NOMO-1 treated with dmso at 0.1 percent for 144 hours (cell line): ENCODE results near the gene IFNW1.

Source experiments
- DNase-seq: peaks from one replicate; lab custom pipeline; 2025; ENCODE audit not compliant: unreplicated experiment; lab: John Stamatoyannopoulos, UW

Gene IFNW1

DNA sequence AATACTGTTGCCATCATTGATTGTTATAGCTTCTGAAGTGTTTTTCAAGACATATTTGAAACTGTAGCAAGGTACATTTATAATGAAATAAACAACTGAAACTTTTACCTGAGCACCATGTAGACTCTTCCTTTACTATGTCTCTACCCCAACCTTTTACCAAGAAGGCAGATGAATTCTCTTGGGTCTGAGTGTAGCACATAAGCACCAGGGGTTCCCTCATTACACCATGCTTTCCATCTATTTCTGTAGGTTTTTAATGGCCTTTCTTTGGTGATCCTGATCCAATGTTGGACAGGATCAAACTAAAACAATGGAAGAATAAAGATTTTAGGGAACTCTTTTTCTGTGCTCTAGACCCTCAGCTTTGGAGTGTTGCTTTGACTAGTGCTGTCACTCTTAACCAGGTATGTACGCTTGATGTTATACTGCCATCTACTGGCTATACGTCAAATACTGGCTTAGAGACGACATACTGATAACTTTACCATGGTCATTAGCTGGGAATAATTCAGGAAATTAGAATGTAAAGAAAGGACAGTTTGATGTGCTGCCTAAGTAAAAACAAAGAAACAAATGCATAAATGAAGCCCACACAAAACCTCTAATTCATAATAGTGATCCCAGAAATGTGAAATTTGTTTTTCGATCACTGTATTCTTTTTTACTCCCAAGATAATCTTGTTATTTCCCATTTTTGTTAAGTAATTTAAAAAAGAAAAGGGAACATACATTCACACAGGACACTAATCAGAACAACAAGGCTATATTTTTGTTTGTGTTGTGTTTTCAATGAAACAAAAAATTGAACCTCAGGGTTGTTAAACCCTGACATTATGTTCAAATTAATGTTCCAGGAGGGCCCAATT is 30.7 kb downstream of the IFNW1 start:
- DNase-seq, result no peak

GRCh38 chr9:21104787-21105186 is 36.8 kb downstream of the IFNW1 start:
- no peak for DNase-seq

- DNase-seq, result no peak
These were observed 39.3 kb downstream of the IFNW1 start for GRCh38 chr9:21102305-21102704.

DNA sequence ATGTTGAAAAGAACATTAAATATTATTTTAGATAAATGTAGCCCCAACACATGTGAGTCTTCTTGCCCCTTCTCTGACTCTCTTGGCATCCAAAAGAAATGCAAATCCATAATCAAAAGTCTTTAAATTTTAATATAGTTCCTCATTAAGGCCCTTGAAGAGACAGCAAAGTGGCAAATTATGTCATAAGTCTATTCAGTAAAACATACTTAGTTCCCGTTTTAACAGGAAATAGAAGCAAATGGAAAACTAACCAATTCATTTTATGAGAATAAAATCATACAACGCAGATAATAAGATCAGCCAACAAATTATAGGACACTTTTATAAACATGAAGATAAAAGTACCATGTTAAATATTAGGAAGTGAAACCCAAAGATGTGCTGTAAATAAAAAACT is 43.8 kb downstream of the IFNW1 start:
- DNase-seq, result no peak

DNA sequence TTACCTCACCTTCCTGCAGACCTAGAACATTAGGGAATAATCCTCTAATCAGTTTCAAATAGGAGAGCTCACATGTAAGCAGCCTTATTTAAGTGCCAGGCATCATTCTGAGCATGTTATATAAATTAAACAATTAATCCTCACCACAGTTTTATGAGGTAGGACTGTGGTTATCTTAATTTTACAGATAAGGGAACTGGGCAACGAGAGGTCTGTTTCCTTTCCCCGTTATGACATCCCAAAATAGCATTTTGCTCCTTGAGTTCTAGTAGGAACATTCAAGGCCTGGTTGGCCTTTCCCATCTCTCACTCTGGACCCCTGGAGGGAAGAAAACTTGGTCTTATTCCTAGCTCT is 44.8 kb downstream of the IFNW1 start:
- DNase-seq, result no peak

DNA sequence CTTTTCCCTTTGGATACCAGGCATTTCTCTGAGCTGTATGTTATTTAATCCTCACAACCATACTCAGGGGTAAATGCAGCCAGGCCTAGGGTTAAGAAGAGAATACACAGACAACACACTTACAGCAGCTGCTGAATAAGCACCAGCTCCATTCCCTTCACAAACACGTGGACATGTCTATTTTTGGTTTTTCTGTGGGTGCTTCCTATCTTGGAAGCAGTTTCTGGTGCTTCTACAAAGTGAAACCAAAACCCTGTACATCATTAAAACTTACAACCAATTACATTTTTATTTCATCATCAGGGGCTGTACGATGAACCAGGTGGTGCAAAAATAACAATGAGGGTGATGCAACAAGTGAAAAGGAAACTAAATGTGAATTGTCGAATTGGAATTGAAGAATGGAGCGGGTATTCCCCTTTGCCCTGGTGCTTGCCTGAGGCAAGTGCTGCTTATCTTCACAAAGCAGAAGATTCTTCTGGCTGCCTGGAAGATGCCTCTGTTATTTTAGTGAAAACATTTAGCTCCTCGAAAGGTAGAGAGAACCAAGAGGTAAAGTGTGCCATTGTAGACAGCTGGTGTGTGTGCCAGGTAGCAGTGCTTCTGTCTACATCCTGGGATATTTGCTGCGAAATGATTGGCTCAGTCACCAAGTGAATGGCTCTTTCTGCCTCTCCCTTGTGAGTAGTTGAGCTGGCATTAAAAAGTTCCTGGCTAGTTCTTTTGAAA is 45.3 kb downstream of the IFNW1 start:
- no peak for DNase-seq

DNA sequence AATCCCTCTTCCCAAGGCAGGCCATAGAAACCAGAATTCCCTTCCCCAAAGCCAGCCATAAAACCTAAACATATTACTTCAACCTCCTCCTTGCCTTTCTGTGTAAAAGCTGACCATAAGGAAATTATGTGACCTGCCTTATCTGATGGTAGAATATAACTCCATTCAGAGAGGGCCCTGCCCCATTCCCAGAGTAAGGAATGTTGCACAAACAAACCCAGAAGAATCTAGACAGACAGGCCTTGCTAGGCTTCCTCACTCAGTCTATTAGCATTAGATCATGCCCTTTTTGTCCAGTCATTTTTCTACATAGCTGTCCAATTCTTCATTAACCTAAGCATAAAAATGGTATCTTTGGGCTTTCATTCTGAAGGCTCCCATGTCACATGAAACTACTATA is 46.1 kb downstream of the IFNW1 start:
- DNase-seq, result no peak
